Neural progenitor cell (in vitro differentiated cells): ENCODE measurements around the gene IFNAR2. TPM values are rescaled to one million over a fixed set of nuclear protein-coding genes. Genes with fewer than 3 reads are reported as not detected.
A peak's percentile ranks its signal among the peaks of the same experiment; 100 is the strongest.

ENCODE experiments used
- DNase-seq: peaks from one replicate; pipeline ENCODE4 v3.0.0-alpha.2; 2016; ENCODE audit warnings: low spot score
- H2AFZ ChIP-seq: fragments of 200-600 bp; sonication (generic); replicated peaks from 2 replicates; pipeline ENCODE4 v1.6.1; 2016; ENCODE audit warnings: antibody characterized with exemption
- H3F3A ChIP-seq: fragments of 200-600 bp; sonication (generic); 2 replicates; pipeline ENCODE4 v1.6.1; 2016; ENCODE audit warnings: antibody characterized with exemption, low read depth
- H3K27ac ChIP-seq: fragments of 200-600 bp; sonication (generic); 2 replicates; pipeline ENCODE4 v1.5.1; 2016; ENCODE audit warnings: mild to moderate bottlenecking
- H3K27me3 ChIP-seq: fragments of 200-600 bp; sonication (generic); 2 replicates; pipeline ENCODE4 v1.6.1; 2016; ENCODE audit warnings: mild to moderate bottlenecking, moderate library complexity
- H3K36me3 ChIP-seq: fragments of 200-600 bp; sonication (generic); 2 replicates; pipeline ENCODE4 v1.5.1; 2016
- H3K4me1 ChIP-seq: fragments of 200-600 bp; sonication (generic); 2 replicates; pipeline ENCODE4 v1.6.1; 2016; ENCODE audit warnings: mixed run types
- H3K4me2 ChIP-seq: fragments of 200-600 bp; sonication (generic); 2 replicates; pipeline ENCODE4 v1.6.1; 2016
- H3K4me3 ChIP-seq: fragments of 200-600 bp; sonication (generic); 2 replicates; pipeline ENCODE4 v1.5.1; 2016
- H3K79me2 ChIP-seq: fragments of 200-600 bp; sonication (generic); 2 replicates; pipeline ENCODE4 v1.6.1; 2016; ENCODE audit warnings: low read depth
- H3K9ac ChIP-seq: fragments of 200-600 bp; sonication (generic); 2 replicates; pipeline ENCODE4 v1.6.1; 2016
- H3K9me3 ChIP-seq: fragments of 200-600 bp; sonication (generic); 2 replicates; pipeline ENCODE4 v1.5.1; 2016; ENCODE audit warnings: low read depth
- H4K20me1 ChIP-seq: fragments of 200-600 bp; sonication (generic); 2 replicates; pipeline ENCODE4 v1.6.1; 2016; ENCODE audit warnings: low read depth
- H3K27ac Mint-ChIP-seq: 3 replicates; pipeline ENCODE4 v1.8.0; 2021; ENCODE audit warnings: mixed read lengths
- H3K27me3 Mint-ChIP-seq: 2 replicates; pipeline ENCODE4 v1.8.0; 2022; ENCODE audit warnings: low read depth, mild to moderate bottlenecking, inconsistent platforms, moderate library complexity, mixed read lengths; ENCODE audit not compliant: insufficient read depth
- H3K36me3 Mint-ChIP-seq: 3 replicates; pipeline ENCODE4 v1.8.0; 2021; ENCODE audit warnings: mixed read lengths
- H3K4me1 Mint-ChIP-seq: 3 replicates; pipeline ENCODE4 v1.8.0; 2021; ENCODE audit warnings: mixed read lengths
- H3K4me3 Mint-ChIP-seq: 3 replicates; pipeline ENCODE4 v1.8.0; 2021; ENCODE audit warnings: mild to moderate bottlenecking, moderate library complexity, mixed read lengths
- H3K9me3 Mint-ChIP-seq: 3 replicates; pipeline ENCODE4 v1.8.0; 2020; ENCODE audit warnings: mixed read lengths
- EZH2 ChIP-seq: fragments of 200-600 bp; sonication (generic); IDR thresholded peaks from 2 replicates; pipeline ENCODE4 v1.6.1; 2017; ENCODE audit warnings: antibody characterized with exemption, mild to moderate bottlenecking, moderate library complexity
- EZH2phosphoT487 ChIP-seq: fragments of 200-600 bp; sonication (generic); IDR thresholded peaks from 2 replicates; pipeline ENCODE4 v1.6.1; 2017; ENCODE audit warnings: antibody characterized with exemption
- total RNA-seq: library from RNA; depleted of rRNA; stranded (reverse); fragments of >200 nt; gene quantifications from 2 replicates; pipeline ENCODE4 v1.2.3, GENCODE V29; 2015; ENCODE audit warnings: low replicate concordance
- TF ChIP-seq, protein P1 (sequence below): fragments of 200-600 bp; sonication (generic); IDR thresholded peaks from 2 replicates; pipeline ENCODE4 v1.5.1; 2017; ENCODE audit warnings: antibody characterized with exemption, mild to moderate bottlenecking

Gene IFNAR2
- total RNA-seq, 1 donor from 2014 or later, result 15.8 TPM

DNA sequence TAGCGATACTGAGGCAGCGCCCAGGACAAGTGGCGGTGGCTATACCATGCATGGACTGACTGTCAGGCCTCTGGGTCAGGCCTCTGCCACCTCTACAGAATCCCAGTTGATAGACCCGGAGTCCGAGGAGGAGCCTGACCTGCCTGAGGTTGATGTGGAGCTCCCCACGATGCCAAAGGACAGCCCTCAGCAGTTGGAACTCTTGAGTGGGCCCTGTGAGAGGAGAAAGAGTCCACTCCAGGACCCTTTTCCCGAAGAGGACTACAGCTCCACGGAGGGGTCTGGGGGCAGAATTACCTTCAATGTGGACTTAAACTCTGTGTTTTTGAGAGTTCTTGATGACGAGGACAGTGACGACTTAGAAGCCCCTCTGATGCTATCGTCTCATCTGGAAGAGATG, 33.2 kb downstream of the IFNAR2 start:
- no peaks in the 10 kb centered on the region for H3K9me3 ChIP-seq
- peaks cover 4% of the 10 kb centered on the region for H3K27me3 Mint-ChIP-seq
- no peak overlapping the region for H3K27ac Mint-ChIP-seq
- no peak overlapping the region for H3K9ac ChIP-seq
- H3K79me2 ChIP-seq, result no peaks in the 10 kb centered on the region
- peaks cover 4% of the 10 kb centered on the region for H3K4me1 ChIP-seq
- peaks cover 22% of the 10 kb centered on the region for H3F3A ChIP-seq
- H3K36me3 ChIP-seq, result no peaks in the 10 kb centered on the region
- no peak overlapping the region for H2AFZ ChIP-seq
- DNase-seq, result no peak
- H3K4me3 Mint-ChIP-seq, result no peak overlapping the region
- peaks cover 14% of the 10 kb centered on the region for H4K20me1 ChIP-seq
- TF ChIP-seq, protein P1, sequence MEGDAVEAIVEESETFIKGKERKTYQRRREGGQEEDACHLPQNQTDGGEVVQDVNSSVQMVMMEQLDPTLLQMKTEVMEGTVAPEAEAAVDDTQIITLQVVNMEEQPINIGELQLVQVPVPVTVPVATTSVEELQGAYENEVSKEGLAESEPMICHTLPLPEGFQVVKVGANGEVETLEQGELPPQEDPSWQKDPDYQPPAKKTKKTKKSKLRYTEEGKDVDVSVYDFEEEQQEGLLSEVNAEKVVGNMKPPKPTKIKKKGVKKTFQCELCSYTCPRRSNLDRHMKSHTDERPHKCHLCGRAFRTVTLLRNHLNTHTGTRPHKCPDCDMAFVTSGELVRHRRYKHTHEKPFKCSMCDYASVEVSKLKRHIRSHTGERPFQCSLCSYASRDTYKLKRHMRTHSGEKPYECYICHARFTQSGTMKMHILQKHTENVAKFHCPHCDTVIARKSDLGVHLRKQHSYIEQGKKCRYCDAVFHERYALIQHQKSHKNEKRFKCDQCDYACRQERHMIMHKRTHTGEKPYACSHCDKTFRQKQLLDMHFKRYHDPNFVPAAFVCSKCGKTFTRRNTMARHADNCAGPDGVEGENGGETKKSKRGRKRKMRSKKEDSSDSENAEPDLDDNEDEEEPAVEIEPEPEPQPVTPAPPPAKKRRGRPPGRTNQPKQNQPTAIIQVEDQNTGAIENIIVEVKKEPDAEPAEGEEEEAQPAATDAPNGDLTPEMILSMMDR, result no peak
- TF ChIP-seq EZH2phosphoT487, result no peak
- H3K27me3 ChIP-seq, result peaks cover 20% of the 10 kb centered on the region
- H3K4me3 ChIP-seq, result no peak overlapping the region
- H3K9me3 Mint-ChIP-seq, result no peaks in the 10 kb centered on the region
- H3K36me3 Mint-ChIP-seq, result peaks cover 16% of the 10 kb centered on the region
- peaks cover 16% of the 10 kb centered on the region for H3K4me1 Mint-ChIP-seq
- H3K27ac ChIP-seq, result no peak overlapping the region
- H3K4me2 ChIP-seq, result no peak overlapping the region

DNA sequence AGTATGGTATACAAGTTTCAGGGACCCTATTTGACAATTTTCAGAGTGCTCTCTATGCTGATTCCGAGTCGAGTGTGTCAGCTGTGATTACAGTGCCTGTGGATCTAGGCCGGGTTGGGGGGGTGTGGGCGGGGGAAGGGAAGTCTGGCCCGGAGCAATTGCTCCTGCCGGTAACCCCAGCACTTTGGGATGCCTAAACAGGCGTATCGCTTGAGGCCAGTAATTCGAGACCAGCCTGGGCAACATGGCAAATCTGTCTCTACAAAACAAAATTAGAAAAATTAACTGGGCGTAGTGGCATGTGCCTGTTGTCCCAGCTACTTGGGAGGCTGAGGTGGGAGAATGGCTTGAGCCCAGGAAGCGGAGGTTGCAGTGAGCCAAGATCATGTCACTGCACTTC, 34.8 kb downstream of the IFNAR2 start:
- no peak for TF ChIP-seq EZH2phosphoT487
- no peak for TF ChIP-seq EZH2
- TF ChIP-seq, protein P1, result no peak

DNA sequence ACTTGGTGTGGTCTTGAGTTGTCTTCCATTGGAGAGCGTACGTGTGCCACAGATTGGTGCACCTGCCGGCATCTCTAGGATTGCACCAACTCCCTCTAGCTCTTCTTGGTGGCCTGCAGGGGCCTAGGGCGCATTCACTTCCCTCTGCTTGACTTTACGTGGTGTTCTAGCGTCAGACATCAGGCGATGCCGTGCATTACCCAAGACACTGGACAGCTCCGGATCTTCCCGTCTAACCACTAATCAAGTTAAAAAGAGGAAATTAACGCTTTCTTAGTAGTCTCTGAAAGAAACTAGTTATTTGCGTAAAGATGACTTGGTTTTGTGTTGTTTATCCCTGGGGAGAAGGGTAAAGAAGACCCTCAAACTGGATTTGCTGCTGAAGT, 35.9 kb downstream of the IFNAR2 start:
- H3K27me3 ChIP-seq, result peaks cover 20% of the 10 kb centered on the region
- no peaks in the 10 kb centered on the region for H3K9me3 ChIP-seq
- no peaks in the 10 kb centered on the region for H3K79me2 ChIP-seq
- peaks cover 14% of the 10 kb centered on the region for H3K36me3 Mint-ChIP-seq
- TF ChIP-seq EZH2phosphoT487 (no peak), EZH2 (no peak)
- TF ChIP-seq, protein P1, result no peak
- peaks cover 19% of the 10 kb centered on the region for H3K4me1 Mint-ChIP-seq
- peak overlapping the region; percentile 57 for H2AFZ ChIP-seq
- H3K27ac ChIP-seq, result no peak overlapping the region
- peak overlapping the region; percentile 67 for H3K27ac Mint-ChIP-seq
- peak overlapping the region; percentile 68 for H3K4me3 ChIP-seq
- no peaks in the 10 kb centered on the region for H3K36me3 ChIP-seq
- peak; percentile 45 for DNase-seq
- H3K4me3 Mint-ChIP-seq, result peak overlapping the region; percentile 84
- H3F3A ChIP-seq, result peaks cover 22% of the 10 kb centered on the region
- H3K9me3 Mint-ChIP-seq, result no peaks in the 10 kb centered on the region
- no peak overlapping the region for H3K9ac ChIP-seq
- peaks cover 4% of the 10 kb centered on the region for H3K4me1 ChIP-seq
- peak overlapping the region; percentile 76 for H3K4me2 ChIP-seq
- H3K27me3 Mint-ChIP-seq, result peaks cover 9% of the 10 kb centered on the region
- peaks cover 14% of the 10 kb centered on the region for H4K20me1 ChIP-seq

More for the DNA sequence above, 34.8 kb downstream of the IFNAR2 start:
- Histone ChIP-seq H3K4me2 (no peak overlapping the region), H3K79me2 (no peaks in the 10 kb centered on the region), H3F3A (peaks cover 22% of the 10 kb centered on the region), H3K27me3 (peaks cover 20% of the 10 kb centered on the region), H4K20me1 (peaks cover 14% of the 10 kb centered on the region), H3K4me1 (peaks cover 4% of the 10 kb centered on the region), H3K9ac (no peak overlapping the region), H2AFZ (no peak overlapping the region), H3K9me3 (no peaks in the 10 kb centered on the region), H3K4me3 (no peak overlapping the region), H3K27ac (no peak overlapping the region), H3K36me3 (no peaks in the 10 kb centered on the region)
- Mint-ChIP-seq H3K36me3 (peaks cover 14% of the 10 kb centered on the region), H3K27me3 (peaks cover 9% of the 10 kb centered on the region), H3K4me3 (no peak overlapping the region), H3K27ac (no peak overlapping the region), H3K4me1 (peaks cover 19% of the 10 kb centered on the region), H3K9me3 (no peaks in the 10 kb centered on the region)
- DNase-seq, result no peak
